Testis (tissue), 2 donors: Measurements from ENCODE around the gene TMEM237.

Experiments
- POLR2A ChIP-seq: fragments of 450-650 bp; IDR thresholded peaks from one replicate; pipeline ENCODE4 v1.6.1; 2017; ENCODE audit warnings: antibody characterized with exemption, mild to moderate bottlenecking, moderate library complexity
- TF ChIP-seq, protein P1 (sequence below), 3 experiments: fragments of 450-650 bp in 2 of 3; fragments of 200-600 bp in 1 of 3; sonication (generic) in 1 of 3; IDR thresholded peaks; one replicate each; pipeline ENCODE4 v1.5.1; 2016 to 2019; ENCODE audit warnings: antibody characterized with exemption in 3 of 3, mild to moderate bottlenecking in 2 of 3, moderate library complexity in 1 of 3

GRCh38 chr2:201675454-201675853 lies 32.2 kb upstream of the TMEM237 start:
- TF ChIP-seq, protein P1, sequence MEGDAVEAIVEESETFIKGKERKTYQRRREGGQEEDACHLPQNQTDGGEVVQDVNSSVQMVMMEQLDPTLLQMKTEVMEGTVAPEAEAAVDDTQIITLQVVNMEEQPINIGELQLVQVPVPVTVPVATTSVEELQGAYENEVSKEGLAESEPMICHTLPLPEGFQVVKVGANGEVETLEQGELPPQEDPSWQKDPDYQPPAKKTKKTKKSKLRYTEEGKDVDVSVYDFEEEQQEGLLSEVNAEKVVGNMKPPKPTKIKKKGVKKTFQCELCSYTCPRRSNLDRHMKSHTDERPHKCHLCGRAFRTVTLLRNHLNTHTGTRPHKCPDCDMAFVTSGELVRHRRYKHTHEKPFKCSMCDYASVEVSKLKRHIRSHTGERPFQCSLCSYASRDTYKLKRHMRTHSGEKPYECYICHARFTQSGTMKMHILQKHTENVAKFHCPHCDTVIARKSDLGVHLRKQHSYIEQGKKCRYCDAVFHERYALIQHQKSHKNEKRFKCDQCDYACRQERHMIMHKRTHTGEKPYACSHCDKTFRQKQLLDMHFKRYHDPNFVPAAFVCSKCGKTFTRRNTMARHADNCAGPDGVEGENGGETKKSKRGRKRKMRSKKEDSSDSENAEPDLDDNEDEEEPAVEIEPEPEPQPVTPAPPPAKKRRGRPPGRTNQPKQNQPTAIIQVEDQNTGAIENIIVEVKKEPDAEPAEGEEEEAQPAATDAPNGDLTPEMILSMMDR (IDR thresholded peaks at IDR 0.05) = no peak
- no peak for TF ChIP-seq POLR2A
